Measurements from ENCODE around the gene SLC48A1. TPM values are rescaled to one million over a fixed set of nuclear protein-coding genes. Genes with fewer than 3 reads are reported as not detected.

Gene SLC48A1
- total RNA-seq, 1 donor from 2014 or later, result 9.5 TPM

GRCh38 chr12:47744005-47744651 is 28.9 kb upstream of the SLC48A1 start:
- DNase-seq (ENCODE audit: low read depth in 2 of 2), result peak in 1 of 2 donors; percentile 35

GRCh38 chr12:47744778-47745436 is 28.1 kb upstream of the SLC48A1 start:
- DNase-seq (ENCODE audit: low read depth in 2 of 2), result no peak

GRCh38 chr12:47745485-47746041 is 27.5 kb upstream of the SLC48A1 start:
- no peak for DNase-seq (ENCODE audit: low read depth in 2 of 2)

- DNase-seq (ENCODE audit: low read depth in 2 of 2), result no peak
These were observed 27.0 kb upstream of the SLC48A1 start for GRCh38 chr12:47746073-47746472.

- DNase-seq (ENCODE audit: low read depth in 2 of 2), result no peak
These were observed 26.5 kb upstream of the SLC48A1 start for GRCh38 chr12:47746523-47746922.

GRCh38 chr12:47747126-47747525 is 25.9 kb upstream of the SLC48A1 start:
- no peak for DNase-seq (ENCODE audit: low read depth in 2 of 2)

GRCh38 chr12:47747596-47748506 is 25.2 kb upstream of the SLC48A1 start:
- DNase-seq (ENCODE audit: low read depth in 2 of 2), result no peak

- no peak for DNase-seq (ENCODE audit: low read depth in 2 of 2)
These were observed 24.6 kb upstream of the SLC48A1 start for GRCh38 chr12:47748507-47748828.

GRCh38 chr12:47748899-47749298 is 24.1 kb upstream of the SLC48A1 start:
- no peak for DNase-seq (ENCODE audit: low read depth in 2 of 2)

GRCh38 chr12:47750229-47750798 is 22.7 kb upstream of the SLC48A1 start:
- no peak for DNase-seq (ENCODE audit: low read depth in 2 of 2)

- DNase-seq (ENCODE audit: low read depth in 2 of 2), result no peak
These were observed 22.0 kb upstream of the SLC48A1 start for GRCh38 chr12:47750916-47751470.

- no peak for DNase-seq (ENCODE audit: low read depth in 2 of 2)
These were observed 21.5 kb upstream of the SLC48A1 start for GRCh38 chr12:47751561-47751960.

- no peak for DNase-seq (ENCODE audit: low read depth in 2 of 2)
These were observed 20.9 kb upstream of the SLC48A1 start for GRCh38 chr12:47752121-47752520.

- no peak for DNase-seq (ENCODE audit: low read depth in 2 of 2)
These were observed 20.5 kb upstream of the SLC48A1 start for GRCh38 chr12:47752552-47752951.

- DNase-seq (ENCODE audit: low read depth in 2 of 2), result peak; percentile 64 to 71
These were observed 19.7 kb upstream of the SLC48A1 start for GRCh38 chr12:47753021-47754001.

- no peak for DNase-seq (ENCODE audit: low read depth in 2 of 2)
These were observed 18.9 kb upstream of the SLC48A1 start for GRCh38 chr12:47754126-47754525.

- DNase-seq (ENCODE audit: low read depth in 2 of 2), result no peak
These were observed 18.2 kb upstream of the SLC48A1 start for GRCh38 chr12:47754881-47755280.

GRCh38 chr12:47755655-47756562 is 17.1 kb upstream of the SLC48A1 start:
- DNase-seq (ENCODE audit: low read depth in 2 of 2), result no peak

- DNase-seq (ENCODE audit: low read depth in 2 of 2), result peak in 1 of 2 donors; percentile 41
These were observed 15.6 kb upstream of the SLC48A1 start for GRCh38 chr12:47757364-47757839.

Measured in dermis microvascular lymphatic vessel endothelial cell (primary cell).